Measurements from ENCODE around the gene HGS. TPM values are rescaled to one million over a fixed set of nuclear protein-coding genes. Genes with fewer than 3 reads are reported as not detected.

The HGS gene
- total RNA-seq, 2 donors from 2014 or later = 60.7 to 66.9 TPM

DNA sequence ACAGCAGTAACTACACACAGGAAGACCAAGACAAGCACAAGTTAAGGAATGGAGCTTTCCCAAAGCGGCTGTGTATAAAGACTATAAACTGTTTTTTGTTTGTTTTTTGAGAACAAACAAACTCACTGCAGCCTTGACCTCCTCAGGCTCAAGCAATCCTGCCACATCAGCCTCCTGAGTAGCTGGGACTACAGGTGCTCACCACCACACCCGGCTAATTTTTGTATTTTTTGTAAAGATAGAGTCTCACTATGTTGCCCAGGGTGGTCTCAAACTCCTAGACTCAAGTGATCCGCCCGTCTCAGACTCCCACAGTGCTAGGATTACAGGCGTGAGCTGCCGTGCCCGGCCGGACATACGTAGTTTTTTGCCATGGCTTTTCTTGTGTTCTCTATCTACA is 23.4 kb upstream of the HGS start:
- ATAC-seq (no peak), DNase-seq (no peak)
- intact Hi-C loops (cut with DNase I) = no loop called here
- H3K27me3 ChIP-seq = no peaks in the 10 kb centered on the region
- peak overlapping the region; percentile 85 to 94 (median 92) for H3K27ac ChIP-seq
- peaks cover 29% of the 10 kb centered on the region for H3K4me1 ChIP-seq
- no peaks in the 10 kb centered on the region for H3K9me3 ChIP-seq
- 97 to 98% methylated on average over 9 of the region's 9 CpGs for WGBS, 2 donors
- TF ChIP-seq POLR2A (IDR thresholded peaks at IDR 0.05) = no peak
- TF ChIP-seq, protein P1, sequence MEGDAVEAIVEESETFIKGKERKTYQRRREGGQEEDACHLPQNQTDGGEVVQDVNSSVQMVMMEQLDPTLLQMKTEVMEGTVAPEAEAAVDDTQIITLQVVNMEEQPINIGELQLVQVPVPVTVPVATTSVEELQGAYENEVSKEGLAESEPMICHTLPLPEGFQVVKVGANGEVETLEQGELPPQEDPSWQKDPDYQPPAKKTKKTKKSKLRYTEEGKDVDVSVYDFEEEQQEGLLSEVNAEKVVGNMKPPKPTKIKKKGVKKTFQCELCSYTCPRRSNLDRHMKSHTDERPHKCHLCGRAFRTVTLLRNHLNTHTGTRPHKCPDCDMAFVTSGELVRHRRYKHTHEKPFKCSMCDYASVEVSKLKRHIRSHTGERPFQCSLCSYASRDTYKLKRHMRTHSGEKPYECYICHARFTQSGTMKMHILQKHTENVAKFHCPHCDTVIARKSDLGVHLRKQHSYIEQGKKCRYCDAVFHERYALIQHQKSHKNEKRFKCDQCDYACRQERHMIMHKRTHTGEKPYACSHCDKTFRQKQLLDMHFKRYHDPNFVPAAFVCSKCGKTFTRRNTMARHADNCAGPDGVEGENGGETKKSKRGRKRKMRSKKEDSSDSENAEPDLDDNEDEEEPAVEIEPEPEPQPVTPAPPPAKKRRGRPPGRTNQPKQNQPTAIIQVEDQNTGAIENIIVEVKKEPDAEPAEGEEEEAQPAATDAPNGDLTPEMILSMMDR (IDR thresholded peaks at IDR 0.05) = no peak
- no peak overlapping the region for H3K4me3 ChIP-seq
- no peaks in the 10 kb centered on the region for H3K36me3 ChIP-seq (replicated peaks in 1 of 2; ENCODE audit: insufficient read depth in 1 of 2, low read depth in 2 of 2)

DNA sequence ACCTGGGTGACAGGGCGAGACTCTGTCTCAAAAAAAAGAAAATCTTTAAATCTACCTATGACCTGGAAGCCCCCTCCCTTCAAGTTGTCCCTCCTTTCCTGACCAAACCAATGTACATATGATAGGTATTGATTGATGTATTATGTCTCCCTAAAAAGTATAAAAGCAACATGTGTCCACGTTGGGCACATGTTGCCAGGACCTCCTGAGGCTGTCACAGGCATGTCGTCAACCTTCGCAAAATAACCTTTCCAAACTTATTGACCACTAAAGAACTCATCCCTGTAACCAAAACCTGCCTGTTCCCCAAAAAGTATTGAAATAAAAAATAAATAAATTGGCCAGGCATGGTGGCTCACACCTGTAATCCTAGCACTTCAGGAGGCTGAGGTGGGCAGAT is 21.8 kb upstream of the HGS start:
- no peak overlapping the region for H3K27ac ChIP-seq
- TF ChIP-seq POLR2A (IDR thresholded peaks at IDR 0.05) = no peak
- TF ChIP-seq, protein P1 (IDR thresholded peaks at IDR 0.05) = no peak
- H3K4me1 ChIP-seq = peaks cover 35% of the 10 kb centered on the region
- WGBS, 2 donors = 85 to 94% methylated on average over 4 of the region's 4 CpGs
- no peak overlapping the region for H3K4me3 ChIP-seq
- no peaks in the 10 kb centered on the region for H3K27me3 ChIP-seq
- ATAC-seq = no peak
- H3K9me3 ChIP-seq = no peaks in the 10 kb centered on the region
- no peaks in the 10 kb centered on the region for H3K36me3 ChIP-seq (replicated peaks in 1 of 2; ENCODE audit: insufficient read depth in 1 of 2, low read depth in 2 of 2)
- no peak for DNase-seq
- intact Hi-C loops (cut with DNase I) = no loop called here

DNA sequence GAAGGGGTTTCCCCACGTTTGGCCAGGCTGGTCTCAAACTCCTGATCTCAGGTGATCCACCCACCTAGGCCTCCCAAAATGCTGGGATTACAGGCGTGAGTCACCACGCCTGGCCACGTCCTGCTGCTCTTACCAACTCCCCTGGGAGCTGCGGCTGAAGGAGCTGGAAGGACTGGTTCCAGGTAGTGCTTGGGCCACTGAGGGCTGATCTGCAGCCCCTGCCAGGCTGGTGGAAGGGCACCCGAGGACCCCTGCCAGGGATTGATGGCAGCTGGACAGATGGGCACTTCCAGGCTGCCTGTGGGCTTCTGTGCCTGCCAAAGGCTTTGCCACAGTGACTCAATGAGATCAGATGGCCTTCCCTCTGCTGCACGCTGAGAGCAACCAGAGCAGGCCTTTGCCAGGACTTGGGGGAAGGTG is 19.8 kb upstream of the HGS start:
- TF ChIP-seq, protein P1 (IDR thresholded peaks at IDR 0.05) = no peak
- no peaks in the 10 kb centered on the region for H3K27me3 ChIP-seq
- 86 to 100% methylated on average over 1 to 7 of the region's 7 CpGs for WGBS, 2 donors
- no peak overlapping the region for H3K4me3 ChIP-seq
- intact Hi-C loops (cut with DNase I) = no loop called here
- no peaks in the 10 kb centered on the region for H3K9me3 ChIP-seq
- no peak for DNase-seq
- no peaks in the 10 kb centered on the region for H3K36me3 ChIP-seq (replicated peaks in 1 of 2; ENCODE audit: insufficient read depth in 1 of 2, low read depth in 2 of 2)
- H3K4me1 ChIP-seq = peaks cover 41% of the 10 kb centered on the region
- no peak for ATAC-seq
- H3K27ac ChIP-seq = no peak overlapping the region

DNA sequence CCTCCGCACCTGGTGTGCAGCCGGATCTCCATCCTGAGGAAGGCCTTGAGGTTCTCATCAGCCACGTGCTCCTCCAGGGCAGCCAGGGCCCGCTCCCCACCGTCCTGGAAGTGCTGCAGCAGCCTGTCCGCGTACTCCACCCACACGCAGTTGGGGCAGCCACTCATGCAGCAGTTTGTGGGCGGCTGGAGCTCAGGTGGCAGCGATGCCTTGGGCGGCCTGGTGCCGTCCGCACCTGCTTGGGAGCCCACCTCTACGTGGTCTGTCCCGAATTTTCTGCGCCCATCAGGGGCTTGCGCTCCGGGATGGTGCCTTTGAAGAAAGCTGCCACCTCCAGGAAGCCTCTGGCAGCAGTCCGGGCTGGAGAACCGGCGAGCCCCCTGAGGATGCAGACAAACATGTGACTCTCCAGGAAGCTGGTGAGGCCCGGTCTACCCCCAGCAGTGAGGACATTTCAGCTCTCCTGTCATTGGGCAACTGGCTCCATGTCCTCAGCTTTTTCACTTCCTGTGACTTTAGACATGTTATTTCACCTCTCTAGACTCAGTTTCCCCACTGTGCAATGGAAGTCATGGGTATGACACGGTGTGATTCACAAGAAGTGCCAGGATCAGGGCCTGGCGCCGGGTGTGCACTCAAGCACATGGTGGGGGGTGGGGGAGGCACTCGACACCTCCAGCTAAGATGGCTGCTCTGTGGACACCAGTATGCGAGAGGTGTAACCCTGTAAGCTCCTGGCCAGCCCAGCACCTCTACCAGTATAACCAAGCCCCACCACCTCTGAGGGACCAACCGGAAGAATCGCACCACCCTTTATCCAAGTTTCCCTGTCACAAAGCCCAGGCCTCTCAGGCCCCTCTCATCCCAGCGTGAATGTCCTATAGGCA is 18.4 kb upstream of the HGS start:
- ATAC-seq (peak; percentile 2), DNase-seq (peak in 2 of 4 donors; percentile 16 to 17)
- Histone ChIP-seq H3K27me3 (no peaks in the 10 kb centered on the region), H3K9me3 (no peaks in the 10 kb centered on the region), H3K36me3 (replicated peaks in 1 of 2; ENCODE audit: insufficient read depth in 1 of 2, low read depth in 2 of 2) (peaks cover 0 to 2% of the 10 kb centered on the region in 2 donors), H3K4me1 (peaks cover 27% of the 10 kb centered on the region), H3K4me3 (peak overlapping the region; percentile 75 to 80), H3K27ac (peak overlapping the region in 3 of 4 donors; percentile 63 to 88 (median 86))
- intact Hi-C loops (cut with DNase I) = no loop called here
- TF ChIP-seq, protein P1 (IDR thresholded peaks at IDR 0.05) = no peak
- no peak for TF ChIP-seq POLR2A (IDR thresholded peaks at IDR 0.05)
- 54 to 64% methylated on average over 18 to 29 of the region's 30 CpGs for WGBS, 2 donors

DNA sequence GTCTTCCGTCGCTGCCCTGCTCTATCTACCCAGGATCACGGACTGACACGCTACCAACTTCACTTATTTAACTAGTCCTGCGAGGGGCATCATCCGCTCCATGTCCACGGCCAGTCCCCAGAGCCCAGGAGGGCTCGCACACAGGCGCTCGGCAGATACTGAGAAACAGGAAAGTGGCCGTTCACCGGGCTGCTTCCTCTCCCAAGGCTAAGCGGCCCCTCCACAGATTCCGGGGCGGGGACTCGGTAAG is 17.8 kb upstream of the HGS start:
- DNase-seq = no peak
- intact Hi-C loops (cut with DNase I) = no loop called here

More for the DNA sequence above, 17.8 kb upstream of the HGS start:
- Histone ChIP-seq H3K4me1 (peaks cover 22% of the 10 kb centered on the region), H3K9me3 (no peaks in the 10 kb centered on the region), H3K27ac (peak overlapping the region; percentile 63 to 88 (median 79)), H3K36me3 (replicated peaks in 1 of 2; ENCODE audit: insufficient read depth in 1 of 2, low read depth in 2 of 2) (peaks cover 0 to 2% of the 10 kb centered on the region in 2 donors), H3K27me3 (no peaks in the 10 kb centered on the region), H3K4me3 (peak overlapping the region; percentile 75 to 80)
- ATAC-seq = peak; percentile 27
- 0% methylated on average over 8 to 16 of the region's 16 CpGs for WGBS, 2 donors
- TF ChIP-seq, protein P1 (IDR thresholded peaks at IDR 0.05) = no peak
- no peak for TF ChIP-seq POLR2A (IDR thresholded peaks at IDR 0.05)

Measured in body of pancreas (tissue), 4 donors.